Measurements from ENCODE around the gene EMC10.
A peak's percentile ranks its signal among the peaks of the same experiment; 100 is the strongest.
"Not testable (repeated sequence)": the region's sequence is repeated elsewhere in the genome, so short reads cannot be mapped to it uniquely, and the experiment has no call there.

The EMC10 gene

DNA sequence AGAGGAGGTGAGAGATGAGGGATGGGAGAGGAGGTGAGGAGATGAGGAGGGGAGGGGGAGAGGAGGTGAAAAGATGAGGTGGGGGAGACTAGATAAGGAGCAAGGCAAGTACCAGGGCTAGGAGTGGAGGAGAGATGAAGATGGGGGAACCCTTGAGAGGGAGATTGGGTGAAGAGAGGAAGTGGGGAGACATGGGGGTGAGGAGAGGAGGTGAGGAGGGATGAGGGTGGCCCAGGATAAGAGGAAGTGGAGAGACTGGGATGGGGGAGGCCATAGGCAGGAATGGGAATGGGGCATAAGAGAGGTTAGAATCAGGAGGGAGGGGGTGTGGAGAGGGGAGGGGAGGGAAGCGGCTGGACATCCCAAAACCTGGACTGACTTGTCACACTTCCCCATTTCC lies 16.7 kb upstream of the EMC10 start:
- no peaks in the 10 kb centered on the region for H3K36me3 ChIP-seq (replicated peaks)
- in situ Hi-C loops (cut with MboI; ENCODE audit: low sequenced_read_pairs): no loop called here
- no peak for DNase-seq (ENCODE audit: low spot score in 2 of 2)
- no peaks in the 10 kb centered on the region for H3K9me3 ChIP-seq
- H3K4me1 ChIP-seq: no peaks in the 10 kb centered on the region
- peaks cover 9% of the 10 kb centered on the region; the same call in 1 of the 2 replicates for H3K27me3 ChIP-seq (ENCODE audit: low read depth)
- H3K4me3 ChIP-seq: no peak overlapping the region

DNA sequence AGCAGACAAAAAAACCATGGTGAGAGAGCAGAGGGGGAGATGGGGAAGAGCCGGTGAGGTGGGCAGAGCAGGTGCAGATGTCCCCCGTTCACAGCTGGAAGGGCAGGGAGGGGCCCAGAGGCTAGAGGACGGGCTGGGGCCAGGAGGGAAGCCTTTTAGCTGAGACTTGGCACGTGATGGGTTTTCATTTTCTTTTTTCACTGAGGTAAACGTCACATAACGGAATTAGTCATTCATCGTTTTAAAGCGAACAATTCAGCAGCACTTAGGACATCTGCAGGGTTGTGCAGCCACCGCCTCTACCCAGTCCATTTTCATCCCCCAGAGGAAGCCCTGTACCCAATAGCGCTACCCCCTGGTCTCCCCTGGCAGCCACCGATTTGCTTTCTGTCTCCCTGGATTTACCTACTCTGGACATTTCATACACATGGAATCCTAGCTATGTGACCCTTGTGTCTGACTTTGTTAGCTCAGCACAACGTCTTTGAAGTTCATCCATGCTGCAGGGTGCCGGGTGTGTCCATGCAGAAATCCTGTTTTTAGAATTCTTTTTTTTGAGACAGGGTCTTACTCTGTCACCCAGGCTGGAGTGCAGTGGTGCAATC lies 16.0 kb upstream of the EMC10 start:
- no peak overlapping the region for H3K4me3 ChIP-seq
- no peaks in the 10 kb centered on the region for H3K9me3 ChIP-seq
- H3K27me3 ChIP-seq (ENCODE audit: low read depth): peaks cover 9% of the 10 kb centered on the region; the same call in 1 of the 2 replicates
- DNase-seq (ENCODE audit: low spot score in 2 of 2): no peak
- in situ Hi-C loops (cut with MboI; ENCODE audit: low sequenced_read_pairs): no loop called here
- no peaks in the 10 kb centered on the region for H3K36me3 ChIP-seq (replicated peaks)
- H3K4me1 ChIP-seq: no peaks in the 10 kb centered on the region

DNA sequence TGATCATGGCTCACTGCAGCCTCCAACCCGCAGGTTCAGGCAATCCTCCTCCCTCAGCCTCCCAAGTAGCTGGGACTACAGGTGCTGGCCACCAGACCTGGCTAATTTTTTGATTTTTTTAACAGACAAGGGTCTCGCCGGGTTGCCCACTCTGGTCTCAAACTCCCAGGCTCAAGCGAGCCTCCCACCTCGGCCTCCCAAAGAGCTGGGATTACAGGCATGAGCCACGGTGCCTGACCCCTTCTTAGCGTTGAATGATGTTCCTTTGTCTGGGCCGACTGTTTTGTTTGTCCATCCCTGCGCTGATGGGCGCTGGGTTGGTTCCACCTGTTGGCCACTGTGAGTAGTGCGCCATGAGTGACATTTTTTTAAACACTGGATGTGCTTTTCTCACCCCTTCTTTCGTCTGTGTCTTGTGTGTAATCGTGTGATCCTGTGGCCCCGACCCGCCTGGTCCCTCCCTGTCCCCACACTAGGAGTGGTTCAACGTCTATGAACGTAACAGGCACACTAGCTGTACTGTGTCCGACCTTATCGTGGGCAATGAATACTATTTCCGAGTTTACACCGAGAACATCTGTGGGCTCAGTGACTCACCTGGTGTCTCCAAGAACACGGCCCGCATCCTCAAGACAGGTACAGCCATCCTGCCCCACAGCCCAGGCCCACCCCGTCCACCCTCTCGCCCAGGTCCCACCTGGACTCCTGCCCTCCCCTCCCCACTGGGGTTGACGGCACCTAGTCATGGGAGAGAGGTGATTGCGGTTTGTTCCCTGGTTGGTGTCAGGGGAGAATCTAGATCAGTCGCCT lies 15.0 kb upstream of the EMC10 start:
- H3K4me3 ChIP-seq: no peak overlapping the region
- DNase-seq (ENCODE audit: low spot score in 2 of 2): peak; percentile 74 to 81
- in situ Hi-C loops (cut with MboI; ENCODE audit: low sequenced_read_pairs): no loop called here
- H3K9me3 ChIP-seq: no peaks in the 10 kb centered on the region
- no peaks in the 10 kb centered on the region for H3K36me3 ChIP-seq (replicated peaks)
- no peaks in the 10 kb centered on the region for H3K4me1 ChIP-seq
- H3K27me3 ChIP-seq (ENCODE audit: low read depth): peaks cover 9% of the 10 kb centered on the region; the same call in 1 of the 2 replicates

DNA sequence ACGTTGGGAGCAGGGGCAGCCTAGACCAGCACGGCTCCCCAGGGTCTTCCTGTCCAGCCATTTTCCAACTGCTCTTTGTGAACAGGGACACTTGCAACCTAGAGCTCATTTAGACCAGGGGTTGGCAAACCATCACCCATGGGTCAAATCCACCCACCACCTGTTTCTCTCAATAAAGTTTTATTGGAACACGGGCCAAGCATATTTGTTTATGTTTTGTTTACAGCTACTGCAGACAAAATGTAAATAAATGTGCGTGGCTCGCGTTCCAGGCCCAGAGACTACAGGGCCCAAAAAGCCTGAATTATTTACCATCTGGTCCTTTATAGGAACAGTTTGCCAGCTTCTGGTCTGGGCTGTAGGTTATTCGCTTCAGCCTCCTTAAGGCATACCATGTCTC lies 13.3 kb upstream of the EMC10 start:
- in situ Hi-C loops (cut with MboI; ENCODE audit: low sequenced_read_pairs): no loop called here
- H3K27me3 ChIP-seq (ENCODE audit: low read depth): peaks cover 9% of the 10 kb centered on the region; the same call in 1 of the 2 replicates
- no peak for DNase-seq (ENCODE audit: low spot score in 2 of 2)
- no peaks in the 10 kb centered on the region for H3K36me3 ChIP-seq (replicated peaks)
- H3K9me3 ChIP-seq: no peaks in the 10 kb centered on the region
- no peaks in the 10 kb centered on the region for H3K4me1 ChIP-seq
- H3K4me3 ChIP-seq: no peak overlapping the region

DNA sequence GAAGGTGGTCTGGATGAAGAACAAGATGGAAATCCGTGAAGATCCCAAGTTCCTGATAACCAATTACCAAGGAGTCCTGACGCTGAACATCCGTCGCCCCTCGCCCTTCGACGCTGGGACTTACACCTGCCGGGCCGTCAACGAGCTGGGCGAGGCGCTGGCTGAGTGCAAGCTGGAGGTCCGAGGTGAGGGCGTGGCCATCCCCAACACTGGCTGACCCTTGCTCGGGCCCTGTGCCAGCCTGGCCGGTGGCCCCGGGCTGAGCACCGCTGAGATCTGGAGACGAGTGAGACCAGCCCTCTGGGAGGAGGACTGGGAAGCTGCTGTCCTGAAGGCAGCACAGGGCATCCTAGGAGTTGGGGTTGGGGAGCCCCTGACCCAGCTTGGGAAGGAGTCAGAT lies 12.0 kb upstream of the EMC10 start:
- Histone ChIP-seq H3K27me3 (ENCODE audit: low read depth) (0 out of 2 replicates have a peak, but pooled peaks cover 5% of the 10 kb centered on the region), H3K4me1 (no peaks in the 10 kb centered on the region), H3K36me3 (replicated peaks) (no peaks in the 10 kb centered on the region), H3K9me3 (no peaks in the 10 kb centered on the region), H3K4me3 (no peak overlapping the region)
- in situ Hi-C loops (cut with MboI; ENCODE audit: low sequenced_read_pairs): no loop called here
- no peak for DNase-seq (ENCODE audit: low spot score in 2 of 2)

DNA sequence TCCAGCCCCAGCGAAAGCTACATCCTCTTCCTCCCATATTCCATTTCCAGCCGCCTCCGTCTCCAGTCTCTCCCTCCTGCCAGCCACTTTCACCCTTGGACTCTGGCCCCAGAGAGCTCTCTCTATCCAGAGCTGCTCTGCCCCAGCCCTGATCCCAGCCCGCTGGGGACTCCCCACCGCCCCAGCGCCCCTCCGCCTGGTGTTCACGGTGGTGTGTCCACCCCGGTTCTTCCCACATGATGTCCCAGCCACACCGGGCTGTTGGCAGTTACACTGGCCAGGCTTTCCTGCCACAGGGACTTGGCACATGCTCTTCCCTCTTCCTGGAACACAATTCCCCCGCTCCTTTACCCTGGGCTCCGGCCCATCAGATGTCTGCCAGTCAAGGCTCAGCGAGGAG lies 11.3 kb upstream of the EMC10 start:
- no peak overlapping the region for H3K4me3 ChIP-seq
- H3K27me3 ChIP-seq (ENCODE audit: low read depth): 0 out of 2 replicates have a peak, but pooled peaks cover 6% of the 10 kb centered on the region
- H3K9me3 ChIP-seq: no peaks in the 10 kb centered on the region
- no peaks in the 10 kb centered on the region for H3K36me3 ChIP-seq (replicated peaks)
- no peaks in the 10 kb centered on the region for H3K4me1 ChIP-seq
- in situ Hi-C loops (cut with MboI; ENCODE audit: low sequenced_read_pairs): no loop called here
- DNase-seq (ENCODE audit: low spot score in 2 of 2): no peak

DNA sequence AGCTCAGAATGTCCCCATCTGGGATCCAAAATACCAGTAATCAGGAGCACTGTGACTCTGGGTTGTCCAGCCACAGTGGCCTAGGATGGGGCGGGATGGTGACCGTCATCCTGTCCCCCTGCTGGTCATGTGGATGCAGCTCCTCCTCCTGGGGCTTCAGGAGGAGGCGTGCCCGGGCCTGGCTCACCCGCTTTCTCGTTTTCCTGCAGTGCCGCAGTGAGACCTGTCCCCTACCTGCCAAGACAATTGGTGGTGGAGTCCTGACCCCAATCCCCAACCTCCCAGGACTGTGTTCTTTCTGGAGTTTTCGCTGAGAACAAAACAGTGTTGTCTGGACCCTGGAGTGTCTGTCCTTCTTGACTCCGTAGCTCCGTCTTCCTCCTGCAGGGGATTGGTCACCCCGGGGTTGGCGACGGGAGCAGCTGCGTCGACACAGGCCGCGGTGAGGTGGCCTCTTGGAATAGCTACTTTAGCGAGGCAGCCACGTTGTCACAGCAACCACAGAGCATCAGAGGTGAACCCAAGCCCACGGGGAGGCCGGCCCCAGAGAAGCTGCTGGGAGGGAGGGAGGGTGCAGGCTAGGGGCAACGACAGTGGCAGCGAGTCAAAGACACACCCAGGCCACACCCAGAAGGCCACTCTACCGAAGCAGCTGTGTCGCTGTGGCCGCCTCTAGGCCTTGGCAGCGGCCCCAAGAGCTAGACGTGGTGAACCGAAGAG lies 10.2 kb upstream of the EMC10 start:
- no peaks in the 10 kb centered on the region for H3K9me3 ChIP-seq
- H3K36me3 ChIP-seq (replicated peaks): no peaks in the 10 kb centered on the region
- no peaks in the 10 kb centered on the region for H3K4me1 ChIP-seq
- H3K27me3 ChIP-seq (ENCODE audit: low read depth): 0 out of 2 replicates have a peak, but pooled peaks cover 3% of the 10 kb centered on the region
- H3K4me3 ChIP-seq: no peak overlapping the region
- in situ Hi-C loops (cut with MboI; ENCODE audit: low sequenced_read_pairs): no loop called here
- peak in 1 of 2 experiments; percentile 51 for DNase-seq (ENCODE audit: low spot score in 2 of 2)

DNA sequence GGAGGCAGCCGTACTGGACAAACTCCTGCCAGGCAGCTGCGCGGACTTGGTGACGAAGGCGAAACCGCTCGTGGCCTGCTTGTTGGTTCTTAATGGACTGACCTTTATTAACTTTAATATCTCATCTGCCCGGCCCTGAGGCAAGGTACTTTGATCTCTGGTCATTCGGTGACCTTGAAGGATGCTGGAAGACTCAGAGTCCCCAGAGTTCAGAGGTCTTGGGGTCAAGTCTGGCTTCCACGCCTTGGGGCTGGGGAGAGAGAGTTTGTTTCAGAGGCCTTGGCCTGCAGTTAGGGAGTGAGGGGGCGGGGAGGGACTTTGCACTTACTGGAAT lies 9.6 kb upstream of the EMC10 start:
- H3K36me3 ChIP-seq (replicated peaks): no peaks in the 10 kb centered on the region
- no peaks in the 10 kb centered on the region for H3K9me3 ChIP-seq
- H3K27me3 ChIP-seq (ENCODE audit: low read depth): 0 out of 2 replicates have a peak, but pooled peaks cover 3% of the 10 kb centered on the region
- no peak for DNase-seq (ENCODE audit: low spot score in 2 of 2)
- in situ Hi-C loops (cut with MboI; ENCODE audit: low sequenced_read_pairs): no loop called here
- no peaks in the 10 kb centered on the region for H3K4me1 ChIP-seq
- no peak overlapping the region for H3K4me3 ChIP-seq

DNA sequence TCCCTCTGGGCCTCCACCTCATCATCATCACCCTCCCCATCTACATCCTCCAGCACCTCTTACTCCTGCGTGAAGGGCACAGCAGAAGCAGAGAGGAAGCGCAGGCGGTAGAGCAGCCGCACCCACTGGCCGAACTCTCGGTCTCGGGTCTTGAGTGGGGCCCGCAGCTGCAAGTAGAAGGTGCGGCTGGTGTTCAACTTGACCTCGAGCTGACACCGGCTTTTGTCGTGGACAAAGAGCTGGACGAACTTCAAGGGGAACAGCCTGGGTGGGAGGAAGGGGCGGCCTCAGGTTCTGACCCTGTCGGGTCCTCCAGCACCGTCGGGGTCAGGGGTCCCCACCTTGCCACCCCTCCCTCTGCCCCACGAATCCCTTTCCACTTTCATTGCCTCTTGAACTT lies 8.7 kb upstream of the EMC10 start:
- Histone ChIP-seq H3K36me3 (replicated peaks) (no peaks in the 10 kb centered on the region), H3K4me3 (no peak overlapping the region), H3K27me3 (ENCODE audit: low read depth) (0 out of 2 replicates have a peak, but pooled peaks cover 3% of the 10 kb centered on the region), H3K4me1 (no peaks in the 10 kb centered on the region), H3K9me3 (no peaks in the 10 kb centered on the region)
- in situ Hi-C loops (cut with MboI; ENCODE audit: low sequenced_read_pairs): no loop called here
- no peak for DNase-seq (ENCODE audit: low spot score in 2 of 2)

DNA sequence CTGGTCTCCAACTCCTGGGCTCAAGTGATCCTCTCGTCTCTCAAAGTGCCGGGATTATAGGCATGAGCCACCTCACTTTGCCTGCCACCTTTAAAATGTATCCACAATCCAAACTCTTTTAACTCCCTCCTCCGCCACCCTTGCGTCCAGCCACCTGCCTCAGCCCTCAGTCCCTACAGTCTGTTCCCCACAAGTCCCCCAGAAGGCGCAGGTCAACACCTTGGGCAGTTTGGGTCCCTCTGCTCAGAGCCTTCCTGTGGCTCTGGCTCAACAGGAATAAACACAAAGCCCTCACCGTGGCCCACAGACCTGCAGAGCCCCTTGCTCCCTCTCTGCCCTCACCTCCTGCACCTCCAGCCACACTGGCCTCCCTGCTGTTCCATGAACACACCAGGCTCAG lies 7.5 kb upstream of the EMC10 start:
- Histone ChIP-seq H3K4me1 (no peaks in the 10 kb centered on the region), H3K27me3 (ENCODE audit: low read depth) (0 out of 2 replicates have a peak, but pooled peaks cover 3% of the 10 kb centered on the region), H3K4me3 (no peak overlapping the region), H3K9me3 (no peaks in the 10 kb centered on the region), H3K36me3 (replicated peaks) (no peaks in the 10 kb centered on the region)
- DNase-seq (ENCODE audit: low spot score in 2 of 2): no peak
- in situ Hi-C loops (cut with MboI; ENCODE audit: low sequenced_read_pairs): no loop called here

DNA sequence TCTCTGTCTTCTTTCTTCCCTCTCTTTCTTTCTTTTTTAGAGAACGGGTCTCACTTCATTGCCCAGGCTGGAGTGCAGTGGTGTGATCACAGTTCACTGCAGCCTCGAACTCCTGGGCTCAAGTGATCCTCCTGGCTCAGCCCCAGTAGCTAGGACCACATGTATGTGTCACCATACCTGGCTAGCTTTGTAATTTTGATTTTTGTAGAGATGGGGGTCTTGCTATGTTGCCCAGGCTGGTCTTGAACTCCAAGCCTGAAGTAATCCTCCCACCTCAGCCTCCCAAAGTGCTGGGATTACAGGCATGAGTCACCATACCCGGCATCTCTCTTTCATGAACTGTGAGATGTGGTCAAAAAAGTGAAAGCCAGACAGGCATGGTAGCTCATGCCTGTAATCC lies 3.0 kb upstream of the EMC10 start:
- DNase-seq (ENCODE audit: low spot score in 2 of 2); H3K4me3 ChIP-seq; H3K36me3 ChIP-seq (replicated peaks); H3K9me3 ChIP-seq; H3K27me3 ChIP-seq (ENCODE audit: low read depth); in situ Hi-C loops (cut with MboI; ENCODE audit: low sequenced_read_pairs); H3K4me1 ChIP-seq: not testable (repeated sequence)

DNA sequence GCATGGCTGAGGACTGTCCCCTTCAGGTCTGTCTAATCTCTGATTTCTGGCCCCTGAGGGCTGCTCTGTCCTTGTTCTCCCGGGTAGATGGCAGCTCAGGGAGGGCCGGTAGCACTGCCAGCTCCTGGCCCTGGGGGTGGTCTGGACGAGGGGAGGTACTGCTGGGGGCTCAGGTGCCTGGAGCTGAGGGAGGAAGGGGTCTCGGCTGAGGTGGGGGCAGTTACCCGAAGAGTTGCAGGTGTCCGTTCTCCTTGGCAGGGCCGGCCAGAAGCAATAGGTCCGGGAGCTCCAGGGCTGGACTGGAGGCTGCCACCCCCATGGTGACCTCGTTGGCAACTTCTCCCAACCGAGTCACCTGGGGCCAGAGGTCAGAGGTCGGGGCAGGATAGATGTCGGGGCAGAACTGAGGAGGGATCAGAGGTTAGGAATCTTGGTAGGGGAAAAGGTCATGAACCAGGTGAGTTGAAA lies 1.2 kb upstream of the EMC10 start:
- no peak for DNase-seq (ENCODE audit: low spot score in 2 of 2)
- H3K4me3 ChIP-seq: no peak overlapping the region
- H3K27me3 ChIP-seq (ENCODE audit: low read depth): no peaks in the 10 kb centered on the region
- H3K36me3 ChIP-seq (replicated peaks): no peaks in the 10 kb centered on the region; the same call in 1 of the 2 replicates
- 0 out of 2 replicates have a peak, but pooled peaks cover 4% of the 10 kb centered on the region for H3K4me1 ChIP-seq
- in situ Hi-C loops (cut with MboI; ENCODE audit: low sequenced_read_pairs): no loop called here
- no peaks in the 10 kb centered on the region for H3K9me3 ChIP-seq

DNA sequence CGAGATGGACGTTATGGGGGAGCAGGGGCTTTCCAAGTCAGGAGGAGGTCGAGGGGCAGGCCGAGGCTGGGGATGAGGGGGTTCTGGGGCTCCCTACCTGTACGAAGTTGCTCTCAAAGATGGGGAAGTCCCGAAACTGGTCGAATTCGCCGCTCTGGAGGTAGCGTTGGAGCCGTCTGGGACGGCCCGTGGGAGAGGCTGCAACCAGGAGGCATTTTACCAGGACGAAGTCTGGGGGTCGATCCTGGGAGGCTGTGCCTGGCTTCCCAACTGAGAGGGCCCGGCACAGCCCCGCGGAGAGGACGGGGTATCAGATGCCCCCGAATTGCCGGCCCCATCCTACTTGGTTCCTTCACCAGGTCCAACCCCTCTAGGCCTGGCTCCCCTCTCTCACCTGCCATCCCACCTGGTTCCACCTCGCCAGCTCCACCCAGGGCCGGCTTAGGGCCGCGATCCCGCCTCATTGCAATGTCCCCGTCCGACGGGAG lies 527 bp upstream of the EMC10 start:
- 0 out of 2 replicates have a peak, but pooled peaks cover 4% of the 10 kb centered on the region for H3K4me1 ChIP-seq
- no peaks in the 10 kb centered on the region for H3K9me3 ChIP-seq
- in situ Hi-C loops (cut with MboI; ENCODE audit: low sequenced_read_pairs): no loop called here
- no peaks in the 10 kb centered on the region; the same call in 1 of the 2 replicates for H3K36me3 ChIP-seq (replicated peaks)
- DNase-seq (ENCODE audit: low spot score in 2 of 2): no peak
- no peak overlapping the region for H3K4me3 ChIP-seq
- H3K27me3 ChIP-seq (ENCODE audit: low read depth): no peaks in the 10 kb centered on the region

DNA sequence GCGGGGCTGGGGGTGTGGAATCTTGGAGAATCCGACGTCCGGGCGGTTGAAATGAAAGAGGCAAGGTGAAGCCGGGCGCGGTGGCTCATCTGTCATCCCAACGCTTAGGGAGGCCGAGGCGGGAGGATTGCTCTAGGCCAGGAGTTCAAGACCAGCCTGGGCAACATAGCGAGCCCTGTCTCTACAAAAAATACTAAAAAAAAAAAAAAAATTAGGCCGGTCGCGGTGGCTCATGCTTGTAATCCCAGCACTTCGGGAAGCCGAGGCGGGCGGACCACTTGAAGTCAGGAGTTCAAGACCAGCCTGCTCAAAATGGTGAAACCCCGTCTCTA lies 566 bp downstream of the EMC10 start:
- Histone ChIP-seq H3K36me3 (replicated peaks) (no peaks in the 10 kb centered on the region; the same call in 1 of the 2 replicates), H3K9me3 (no peaks in the 10 kb centered on the region), H3K27me3 (ENCODE audit: low read depth) (no peaks in the 10 kb centered on the region), H3K4me1 (0 out of 2 replicates have a peak, but pooled peaks cover 4% of the 10 kb centered on the region), H3K4me3 (peak overlapping the region; percentile 49)
- in situ Hi-C loops (cut with MboI; ENCODE audit: low sequenced_read_pairs): no loop called here
- DNase-seq (ENCODE audit: low spot score in 2 of 2): no peak
